Caco-2 (cell line): Measurements from ENCODE around the gene SCGN. TPM values are rescaled to one million over a fixed set of nuclear protein-coding genes. Genes with fewer than 3 reads are reported as not detected.

Experiments used
- BruUV-seq: library from RNA; stranded (reverse); fragments of 400-500 nt; replicated peaks from 2 replicates; lab custom pipeline; 2021; lab: Mats Ljungman, UMichigan
- CTCF ChIA-PET: fragments of 300-600 bp; sonication (Branson Sonifier 250); formaldehyde crosslinking; loops from one replicate; lab custom pipeline; 2022; ENCODE audit warnings: antibody characterized with exemption; lab: Charles Lee
- POLR2A ChIA-PET: fragments of 300-600 bp; sonication (Branson Sonifier 250); formaldehyde crosslinking; loops from one replicate; lab custom pipeline; 2022; ENCODE audit warnings: antibody characterized with exemption; lab: Charles Lee
- DNase-seq, 2 experiments: peaks; one replicate each; pipeline versions ENCODE4 v3.0.0 to v3.0.0-alpha.2; 2020 to 2022
- H3K27me3 ChIP-seq: replicated peaks from 2 replicates; pipeline ENCODE4 v1.6.0; 2011; ENCODE audit warnings: low read length; ENCODE audit not compliant: control insufficient read depth, insufficient read depth
- H3K36me3 ChIP-seq: 2 replicates; pipeline ENCODE4 v1.5.1; 2011; ENCODE audit warnings: low read length; ENCODE audit not compliant: control insufficient read depth, insufficient read depth
- H3K4me1 ChIP-seq: fragments of 250-450 bp; sonication (Bioruptor Pico); 2 replicates; pipeline ENCODE4 v1.5.1; 2020; ENCODE audit warnings: mild to moderate bottlenecking
- H3K4me3 ChIP-seq: 2 replicates; pipeline ENCODE4 v1.5.1; 2011; ENCODE audit warnings: low read depth, mild to moderate bottlenecking, control low read depth, low read length
- H3K9me3 ChIP-seq: fragments of 250-450 bp; sonication (Bioruptor Pico); 2 replicates; pipeline ENCODE4 v1.5.1; 2020; ENCODE audit warnings: mild to moderate bottlenecking, moderate library complexity
- H3K27ac Mint-ChIP-seq: one replicate; pipeline ENCODE4 v1.8.0; 2022; ENCODE audit warnings: mixed read lengths; ENCODE audit not compliant: unreplicated experiment
- H3K27me3 Mint-ChIP-seq: one replicate; pipeline ENCODE4 v1.8.0; 2022; ENCODE audit warnings: mixed read lengths; ENCODE audit not compliant: insufficient read depth, unreplicated experiment
- H3K36me3 Mint-ChIP-seq: one replicate; pipeline ENCODE4 v1.8.0; 2022; ENCODE audit warnings: mild to moderate bottlenecking, mixed read lengths; ENCODE audit not compliant: insufficient read depth, unreplicated experiment
- H3K4me1 Mint-ChIP-seq: one replicate; pipeline ENCODE4 v1.8.0; 2022; ENCODE audit warnings: low read depth, mixed read lengths; ENCODE audit not compliant: unreplicated experiment
- H3K4me3 Mint-ChIP-seq: one replicate; pipeline ENCODE4 v1.8.0; 2022; ENCODE audit warnings: mild to moderate bottlenecking, moderate library complexity, mixed read lengths; ENCODE audit not compliant: unreplicated experiment
- H3K9me3 Mint-ChIP-seq: one replicate; pipeline ENCODE4 v1.8.0; 2022; ENCODE audit warnings: mixed read lengths; ENCODE audit not compliant: unreplicated experiment
- CTCF ChIP-seq, 2 experiments: fragments of 200-600 bp in 1 of 2; IDR thresholded peaks; 1 replicate in 1 of 2; 2 replicates in 1 of 2; pipeline versions ENCODE4 v1.5.1 to v1.8.0; 2011 to 2022; ENCODE audit warnings: antibody characterized with exemption in 1 of 2, control low read depth in 1 of 2, inconsistent platforms in 1 of 2, low read depth in 1 of 2, low read length in 1 of 2, mild to moderate bottlenecking in 1 of 2, moderate library complexity in 1 of 2; ENCODE audit not compliant: insufficient read depth in 1 of 2, severe bottlenecking in 1 of 2, unreplicated experiment in 1 of 2
- intact Hi-C: fragments of 100-400 bp; cut with micrococcal nuclease; formaldehyde crosslinking; loops from one replicate; pipeline ENCODE4 v1.10.0; 2022; ENCODE audit not compliant: unreplicated experiment
- total RNA-seq: library from RNA; stranded (reverse); gene quantifications from 2 replicates; pipeline ENCODE4 v1.2.3, GENCODE V29; 2022

The SCGN gene
- total RNA-seq, 1 experiment from 2014 or later = 7.7 TPM

- TF ChIP-seq CTCF (IDR thresholded peaks at IDR 0.05; ENCODE audit: insufficient read depth in 1 of 2, low read depth in 1 of 2, low read length in 1 of 2, severe bottlenecking in 1 of 2, unreplicated experiment in 1 of 2) = no peak
- no peaks in the 10 kb centered on the region for H3K9me3 Mint-ChIP-seq
- Histone ChIP-seq H3K36me3 (no peaks in the 10 kb centered on the region; the same call in 1 of the 2 replicates), H3K4me3 (no peak overlapping the region), H3K4me1 (peaks cover 4% of the 10 kb centered on the region; the same call in 1 of the 2 replicates), H3K27me3 (no peaks in the 10 kb centered on the region), H3K9me3 (no peaks in the 10 kb centered on the region)
- intact Hi-C loops = no loop called here
- DNase-seq = no peak
- BruUV-seq = no TSS peak
- peaks cover 10% of the 10 kb centered on the region for H3K4me1 Mint-ChIP-seq
- POLR2A ChIA-PET = no interaction called here
- no peak overlapping the region for H3K4me3 Mint-ChIP-seq
- H3K27me3 Mint-ChIP-seq = no peaks in the 10 kb centered on the region
- CTCF ChIA-PET = interaction anchor here (0.9 kb wide), 1 partner anchor 47 kb away, joined by 7 read pairs; no protein-coding TSS in a partner anchor
- no peak overlapping the region for H3K27ac Mint-ChIP-seq
- no peaks in the 10 kb centered on the region for H3K36me3 Mint-ChIP-seq
These were observed 18.9 kb downstream of the SCGN start for GRCh38 chr6:25670793-25671513.

GRCh38 chr6:25671652-25672051, 19.6 kb downstream of the SCGN start:
- Histone ChIP-seq H3K4me3 (no peak overlapping the region), H3K36me3 (no peaks in the 10 kb centered on the region; the same call in 1 of the 2 replicates), H3K9me3 (no peaks in the 10 kb centered on the region), H3K27me3 (no peaks in the 10 kb centered on the region), H3K4me1 (peaks cover 4% of the 10 kb centered on the region; the same call in 1 of the 2 replicates)
- ChIA-PET POLR2A (no interaction called here), CTCF (interaction anchor here (0.9 kb wide), 1 partner anchor 47 kb away, joined by 7 read pairs; no protein-coding TSS in a partner anchor)
- Mint-ChIP-seq H3K4me1 (peaks cover 10% of the 10 kb centered on the region), H3K27me3 (no peaks in the 10 kb centered on the region), H3K9me3 (no peaks in the 10 kb centered on the region), H3K36me3 (no peaks in the 10 kb centered on the region), H3K4me3 (no peak overlapping the region), H3K27ac (no peak overlapping the region)
- BruUV-seq = no TSS peak
- TF ChIP-seq CTCF (IDR thresholded peaks at IDR 0.05; ENCODE audit: insufficient read depth in 1 of 2, low read depth in 1 of 2, low read length in 1 of 2, severe bottlenecking in 1 of 2, unreplicated experiment in 1 of 2) = no peak
- no peak for DNase-seq
- intact Hi-C loops = no loop called here

- Histone ChIP-seq H3K4me3 (no peak overlapping the region), H3K4me1 (no peaks in the 10 kb centered on the region), H3K27me3 (no peaks in the 10 kb centered on the region), H3K9me3 (no peaks in the 10 kb centered on the region), H3K36me3 (no peaks in the 10 kb centered on the region)
- Mint-ChIP-seq H3K27ac (no peak overlapping the region), H3K27me3 (no peaks in the 10 kb centered on the region), H3K4me1 (no peaks in the 10 kb centered on the region), H3K36me3 (no peaks in the 10 kb centered on the region), H3K4me3 (no peak overlapping the region), H3K9me3 (no peaks in the 10 kb centered on the region)
- intact Hi-C loops = no loop called here
- CTCF ChIA-PET = no interaction called here
- no TSS peak for BruUV-seq
- DNase-seq = no peak
- POLR2A ChIA-PET = no interaction called here
- no peak for TF ChIP-seq CTCF (IDR thresholded peaks at IDR 0.05; ENCODE audit: insufficient read depth in 1 of 2, low read depth in 1 of 2, low read length in 1 of 2, severe bottlenecking in 1 of 2, unreplicated experiment in 1 of 2)
These were observed 23.2 kb downstream of the SCGN start for GRCh38 chr6:25675167-25675566.
